Karpas-422 (cell line): ENCODE data around the gene EFEMP2. TPM values are rescaled to one million over a fixed set of nuclear protein-coding genes. Genes with fewer than 3 reads are reported as not detected.

Experiments used
- DNase-seq: peaks from one replicate; pipeline ENCODE4 v3.0.0-alpha.2; 2015
- H2AFZ ChIP-seq: fragments of 200-600 bp; sonication (generic); 2 replicates; pipeline ENCODE4 v1.6.1; 2014; ENCODE audit warnings: antibody characterized with exemption, low read length, mixed read lengths
- H3K27ac ChIP-seq: fragments of 200-600 bp; sonication (generic); 2 replicates; pipeline ENCODE4 v1.5.1; 2014; ENCODE audit warnings: mild to moderate bottlenecking, low read length, moderate library complexity
- H3K27me3 ChIP-seq: fragments of 200-600 bp; sonication (generic); 2 replicates; pipeline ENCODE4 v1.6.1; 2014; ENCODE audit warnings: low read length, mixed read lengths
- H3K36me3 ChIP-seq: fragments of 200-600 bp; sonication (generic); 2 replicates; pipeline ENCODE4 v1.6.1; 2014; ENCODE audit warnings: low read length, mixed read lengths; ENCODE audit not compliant: insufficient read depth
- H3K4me1 ChIP-seq: fragments of 200-600 bp; sonication (generic); 2 replicates; pipeline ENCODE4 v1.6.1; 2014; ENCODE audit warnings: mild to moderate bottlenecking, low read length, mixed read lengths
- H3K4me2 ChIP-seq: fragments of 200-600 bp; sonication (generic); 2 replicates; pipeline ENCODE4 v1.6.1; 2014; ENCODE audit warnings: low read length, low read depth, mild to moderate bottlenecking; ENCODE audit not compliant: poor library complexity, severe bottlenecking
- H3K4me3 ChIP-seq: fragments of 200-600 bp; sonication (generic); 2 replicates; pipeline ENCODE4 v1.5.1; 2014; ENCODE audit warnings: mild to moderate bottlenecking, antibody characterized with exemption, low read length, mixed read lengths
- H3K79me2 ChIP-seq: fragments of 200-600 bp; sonication (generic); 2 replicates; pipeline ENCODE4 v1.6.1; 2014; ENCODE audit warnings: mild to moderate bottlenecking, low read length, mixed read lengths
- H3K9ac ChIP-seq: fragments of 200-600 bp; sonication (generic); 2 replicates; pipeline ENCODE4 v1.6.0; 2014; ENCODE audit warnings: low read length
- H3K9me2 ChIP-seq: fragments of 200-600 bp; sonication (generic), shearing (Covaris generic); replicated peaks from 2 replicates; pipeline ENCODE4 v1.6.0; 2014; ENCODE audit warnings: mild to moderate bottlenecking, low read length, moderate library complexity; ENCODE audit not compliant: insufficient read depth
- H3K9me3 ChIP-seq: fragments of 300-700, 200-600 bp; sonication (generic); 2 replicates; pipeline ENCODE4 v1.6.1; 2014; ENCODE audit warnings: low read length, mixed read lengths
- H4K20me1 ChIP-seq: fragments of 200-600 bp; sonication (generic); 2 replicates; pipeline ENCODE4 v1.6.1; 2014; ENCODE audit warnings: mild to moderate bottlenecking, antibody characterized with exemption, low read length, low read depth; ENCODE audit not compliant: insufficient read depth
- total RNA-seq: library from RNA; depleted of rRNA; stranded (reverse); fragments of >200 nt; shearing (Covaris generic); gene quantifications from 2 replicates; pipeline ENCODE4 v1.2.3, GENCODE V29; 2014; ENCODE audit warnings: low replicate concordance; rRNA removed

EFEMP2 gene
- total RNA-seq, 1 experiment from 2014 or later: 1.3 TPM

DNA sequence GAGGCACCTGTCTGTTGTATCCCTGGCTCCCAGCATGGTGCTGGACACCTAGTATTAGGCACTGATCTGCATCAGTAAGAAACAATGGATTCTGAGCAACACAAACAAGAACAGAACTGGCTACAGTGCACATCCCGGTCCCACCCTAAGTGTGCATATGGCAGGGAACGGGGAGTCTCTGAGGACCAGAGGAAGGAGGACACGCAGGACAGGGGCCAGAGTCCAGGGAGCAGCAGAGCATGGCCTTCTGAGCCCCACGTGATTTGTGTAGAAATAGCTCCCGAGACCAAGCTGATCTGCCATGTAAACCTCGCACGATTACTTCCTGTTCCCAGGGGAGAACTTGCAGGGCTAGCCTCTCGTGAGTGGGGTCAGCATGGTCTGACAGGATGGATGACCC is 51.5 kb downstream of the EFEMP2 start:
- H3K4me2 ChIP-seq: no peak overlapping the region
- H3K27ac ChIP-seq: no peak overlapping the region

DNA sequence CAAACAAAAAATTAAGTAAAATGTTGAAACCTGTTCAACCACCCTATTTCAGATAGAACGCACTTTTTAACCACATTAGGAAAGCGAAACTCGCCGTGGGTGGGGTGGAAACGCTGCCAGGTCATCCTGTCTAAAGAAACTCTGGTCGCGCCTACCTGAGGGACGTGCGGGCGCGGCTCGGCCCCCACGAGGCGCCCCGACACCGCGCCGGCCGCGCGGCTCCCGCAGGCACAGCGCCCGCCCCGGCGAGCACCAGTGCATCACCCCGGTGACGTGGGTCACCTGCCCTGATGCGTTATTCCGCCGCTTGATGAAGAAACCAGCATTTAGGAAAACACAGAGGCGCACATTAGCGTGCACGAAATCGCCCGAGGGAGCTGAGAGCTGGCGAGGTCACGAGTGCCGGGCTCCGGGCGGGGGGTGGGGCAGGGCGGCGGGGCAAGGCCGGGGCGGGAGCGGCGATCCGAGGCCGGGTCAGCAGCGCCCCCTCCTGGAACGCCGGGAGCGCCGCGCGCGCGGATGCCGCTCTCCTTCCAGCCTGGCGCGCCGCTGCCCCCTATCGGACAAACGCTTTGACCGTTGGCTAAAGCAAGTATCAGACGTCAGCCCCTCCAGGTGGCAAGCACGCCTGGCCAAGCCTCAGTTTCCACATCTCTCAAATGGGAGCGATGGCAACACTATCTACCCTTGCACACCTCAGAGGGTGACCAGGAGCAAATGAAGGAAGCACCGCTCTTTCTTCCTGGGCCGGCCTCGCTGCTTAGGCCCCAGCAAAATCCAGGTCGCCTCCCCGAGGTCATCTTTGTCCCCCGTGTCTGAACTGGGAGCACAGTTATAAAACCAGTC is 54.5 kb downstream of the EFEMP2 start:
- Histone ChIP-seq H3K27me3 (no peaks in the 10 kb centered on the region), H3K79me2 (no peaks in the 10 kb centered on the region), H3K9me3 (no peaks in the 10 kb centered on the region), H3K4me2 (peak overlapping the region; percentile 79), H3K9ac (peak overlapping the region; percentile 73), H3K4me1 (peaks cover 12% of the 10 kb centered on the region), H3K4me3 (peak overlapping the region; percentile 75), H3K9me2 (no peaks in the 10 kb centered on the region), H3K27ac (no peak overlapping the region), H3K36me3 (no peaks in the 10 kb centered on the region), H4K20me1 (no peaks in the 10 kb centered on the region), H2AFZ (peak overlapping the region; percentile 46)
- DNase-seq: peak; percentile 97

More for the DNA sequence above, 51.5 kb downstream of the EFEMP2 start:
- Histone ChIP-seq H3K36me3 (no peaks in the 10 kb centered on the region), H3K9me2 (no peaks in the 10 kb centered on the region), H3K9me3 (no peaks in the 10 kb centered on the region), H3K79me2 (no peaks in the 10 kb centered on the region), H2AFZ (no peak overlapping the region), H3K9ac (no peak overlapping the region), H3K4me3 (no peak overlapping the region), H4K20me1 (no peaks in the 10 kb centered on the region), H3K4me1 (peaks cover 12% of the 10 kb centered on the region), H3K27me3 (no peaks in the 10 kb centered on the region)
- peak; percentile 31 for DNase-seq

DNA sequence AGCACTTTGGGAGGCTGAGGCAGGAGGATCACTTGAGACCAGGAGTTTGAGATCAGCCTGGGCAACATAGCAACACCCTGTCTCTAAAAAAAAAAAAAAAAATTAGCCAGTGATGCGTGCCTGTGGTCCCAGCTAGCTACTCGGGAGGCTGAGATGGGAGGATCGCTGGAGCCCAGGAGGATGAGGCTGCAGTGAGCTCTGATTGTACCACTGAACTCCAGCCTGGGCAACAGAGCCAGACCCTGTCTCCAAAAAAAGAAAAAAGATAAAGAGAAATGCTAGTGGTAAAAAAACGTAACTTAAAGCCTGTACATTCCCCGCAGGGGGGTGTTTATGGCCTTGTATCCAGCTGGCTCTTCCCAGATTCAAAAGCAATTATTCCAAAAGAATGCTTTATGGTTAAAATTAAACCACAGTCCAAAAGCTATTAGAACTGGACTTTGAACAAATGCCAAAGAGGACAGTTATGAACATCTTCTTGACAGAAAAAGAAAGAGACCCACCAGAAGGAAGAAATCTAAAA is 55.2 kb downstream of the EFEMP2 start:
- Histone ChIP-seq H3K9me3 (no peaks in the 10 kb centered on the region), H3K79me2 (no peaks in the 10 kb centered on the region), H3K9ac (peak overlapping the region; percentile 73), H3K4me1 (peaks cover 12% of the 10 kb centered on the region), H3K27ac (no peak overlapping the region), H3K4me3 (peak overlapping the region; percentile 75), H3K36me3 (no peaks in the 10 kb centered on the region), H3K4me2 (peak overlapping the region; percentile 79), H3K27me3 (no peaks in the 10 kb centered on the region), H2AFZ (peak overlapping the region; percentile 46), H4K20me1 (no peaks in the 10 kb centered on the region), H3K9me2 (no peaks in the 10 kb centered on the region)
- no peak for DNase-seq

- Histone ChIP-seq H3K9ac (no peak overlapping the region), H3K36me3 (no peaks in the 10 kb centered on the region), H3K4me1 (peaks cover 12% of the 10 kb centered on the region), H3K4me3 (no peak overlapping the region), H4K20me1 (no peaks in the 10 kb centered on the region), H3K9me3 (no peaks in the 10 kb centered on the region), H3K27me3 (no peaks in the 10 kb centered on the region), H3K27ac (no peak overlapping the region), H3K9me2 (no peaks in the 10 kb centered on the region), H3K4me2 (peak overlapping the region; percentile 79), H3K79me2 (no peaks in the 10 kb centered on the region), H2AFZ (no peak overlapping the region)
- DNase-seq: no peak
Measured at GRCh38 chr11:65816696-65817095, 55.9 kb downstream of the EFEMP2 start.

Other genes with a start within 250 kb of the EFEMP2 start
- gene SIPA1, start 234.7 kb downstream of the EFEMP2 start, total RNA-seq: 74.6 and 123 TPM in 2 replicates
- gene RELA, start 209.9 kb downstream of the EFEMP2 start, total RNA-seq: 42.6 and 44.0 TPM in 2 replicates
- 17.8 and 23.9 TPM in 2 replicates for gene KAT5, start 160.5 kb downstream of the EFEMP2 start, total RNA-seq
- 70.7 and 133 TPM in 2 replicates for gene RNASEH2C, start 152.0 kb downstream of the EFEMP2 start, total RNA-seq
- gene AP5B1, start 91.8 kb downstream of the EFEMP2 start, total RNA-seq: 11.1 and 19.8 TPM in 2 replicates
- gene OVOL1, start 85.7 kb downstream of the EFEMP2 start, total RNA-seq: not detected in 2 replicates
- gene SNX32, start 38.8 kb downstream of the EFEMP2 start, total RNA-seq: not detected in 2 replicates
- 514 and 827 TPM in 2 replicates for gene CFL1, start 14.6 kb downstream of the EFEMP2 start, total RNA-seq
- 41.3 and 89.0 TPM in 2 replicates for gene MUS81, start 12.4 kb downstream of the EFEMP2 start, total RNA-seq
- gene CTSW, start 7.0 kb upstream of the EFEMP2 start, total RNA-seq: not detected in 2 replicates
- 207 and 248 TPM in 2 replicates for gene FIBP, start 15.7 kb upstream of the EFEMP2 start, total RNA-seq
- gene CCDC85B, start 17.9 kb upstream of the EFEMP2 start, total RNA-seq: 21.3 and 56.7 TPM in 2 replicates
- gene FOSL1, start 27.6 kb upstream of the EFEMP2 start, total RNA-seq: not detected in 2 replicates
- gene C11orf68, start 46.3 kb upstream of the EFEMP2 start, total RNA-seq: 7.3 and 11.0 TPM in 2 replicates
- 66.2 and 111 TPM in 2 replicates for gene DRAP1, start 46.6 kb upstream of the EFEMP2 start, total RNA-seq
- not detected in 2 replicates for gene TSGA10IP, start 72.7 kb upstream of the EFEMP2 start, total RNA-seq
- gene SART1, start 88.9 kb upstream of the EFEMP2 start, total RNA-seq: 23.1 and 63.2 TPM in 2 replicates
- gene EIF1AD, start 129.4 kb upstream of the EFEMP2 start, total RNA-seq: 39.4 and 57.0 TPM in 2 replicates
- 44.3 and 84.2 TPM in 2 replicates for gene BANF1, start 129.7 kb upstream of the EFEMP2 start, total RNA-seq
- not detected in 2 replicates for gene CST6, start 139.2 kb upstream of the EFEMP2 start, total RNA-seq
- not detected in 2 replicates for gene CATSPER1, start 153.7 kb upstream of the EFEMP2 start, total RNA-seq
- not detected in 2 replicates for gene GAL3ST3, start 176.4 kb upstream of the EFEMP2 start, total RNA-seq
- gene SF3B2, start 179.6 kb upstream of the EFEMP2 start, total RNA-seq: 89.0 and 166 TPM in 2 replicates
- 60.5 and 81.1 TPM in 2 replicates for gene PACS1, start 197.5 kb upstream of the EFEMP2 start, total RNA-seq